HCT116 (cell line): ENCODE results near the gene GRAMD2A. TPM values are rescaled to one million over a fixed set of nuclear protein-coding genes. Genes with fewer than 3 reads are reported as not detected.

ENCODE experiments used
- ATAC-seq: fragments of 200-7000 bp; cut with Tn5 transposase; 2 replicates; pipeline ENCODE4 v1.9.1; 2020; ENCODE audit warnings: mild to moderate bottlenecking, moderate library complexity
- BruUV-seq: library from RNA; stranded (reverse); fragments of 400-500 nt; replicated peaks from 2 replicates; lab custom pipeline; 2021; lab: Mats Ljungman, UMichigan
- CTCF ChIA-PET: fragments of 300-600 bp; sonication (Branson Sonifier 250); formaldehyde crosslinking; loops from one replicate; lab custom pipeline; 2021; ENCODE audit warnings: antibody characterized with exemption; lab: Charles Lee
- POLR2A ChIA-PET: fragments of 300-600, 350-600 bp; sonication (Branson Sonifier 250); formaldehyde crosslinking; loops from one replicate; lab custom pipeline; 2021; ENCODE audit warnings: antibody characterized with exemption; lab: Charles Lee
- RAD21 ChIA-PET, 2 experiments: fragments of 300-600 bp; sonication (Branson Sonifier 250); formaldehyde crosslinking; loops; one replicate each; lab custom pipeline; 2023; ENCODE audit warnings: low total read pairs in 2 of 2; ENCODE audit not compliant: uncharacterized antibody in 2 of 2, unreplicated experiment in 2 of 2, low non-redundant PET in 1 of 2; lab: Charles Lee
- DNase-seq: peaks from one replicate; pipeline ENCODE4 v3.0.0-alpha.2; 2010; ENCODE audit warnings: low read depth, low spot score
- H2AFZ ChIP-seq: fragments of 200-600 bp; shearing (Covaris generic), sonication (generic); 2 replicates; pipeline ENCODE4 v1.6.1; 2017; ENCODE audit warnings: low read depth, mixed run types, mixed read lengths, antibody characterized with exemption, low read length; ENCODE audit not compliant: poor library complexity, severe bottlenecking
- H3K27ac ChIP-seq: 2 replicates; pipeline ENCODE4 v1.5.1; 2012; ENCODE audit warnings: low read depth, low read length
- H3K27me3 ChIP-seq: fragments of 200-600 bp; sonication (generic); 2 replicates; pipeline ENCODE4 v1.6.1; 2016; ENCODE audit warnings: mixed run types, low read length, mixed read lengths; ENCODE audit not compliant: insufficient read depth
- H3K36me3 ChIP-seq, 2 experiments: fragments of 200-500 bp in 1 of 2; fragments of 200-600 bp in 1 of 2; sonication (Bioruptor generic) in 1 of 2; sonication (generic) in 1 of 2; 2 replicates each; pipeline versions ENCODE4 v1.5.1 to v1.6.1; 2014 to 2016; ENCODE audit warnings: low read length in 2 of 2, inconsistent platforms in 1 of 2, mixed read lengths in 1 of 2, mixed run types in 1 of 2; ENCODE audit not compliant: insufficient read depth in 2 of 2, control insufficient read depth in 1 of 2
- H3K4me1 ChIP-seq, 2 experiments: fragments of 200-600 bp in 1 of 2; sonication (generic) in 1 of 2; 2 replicates each; pipeline versions ENCODE4 v1.5.1 to v1.6.1; 2012 to 2017; ENCODE audit warnings: low read length in 2 of 2, inconsistent platforms in 1 of 2, mild to moderate bottlenecking in 1 of 2, mixed read lengths in 1 of 2, mixed run types in 1 of 2, moderate library complexity in 1 of 2; ENCODE audit not compliant: insufficient read depth in 2 of 2, control insufficient read depth in 1 of 2
- H3K4me2 ChIP-seq: fragments of 200-600 bp; sonication (generic); 2 replicates; pipeline ENCODE4 v1.6.1; 2017; ENCODE audit warnings: mixed run types, low read length, mixed read lengths
- H3K4me3 ChIP-seq, 2 experiments: fragments of 200-600 bp in 1 of 2; sonication (generic) in 1 of 2; replicated peaks in 1 of 2; 2 replicates each; pipeline ENCODE4 v1.5.1; 2011 to 2016; ENCODE audit warnings: low read length in 2 of 2, control low read depth in 1 of 2, low read depth in 1 of 2, mild to moderate bottlenecking in 1 of 2, mixed read lengths in 1 of 2, mixed run types in 1 of 2
- H3K79me2 ChIP-seq: fragments of 200-600 bp; sonication (generic); 2 replicates; pipeline ENCODE4 v1.6.1; 2017; ENCODE audit warnings: mild to moderate bottlenecking, mixed run types, low read length, moderate library complexity, mixed read lengths; ENCODE audit not compliant: insufficient read depth
- H3K9ac ChIP-seq: fragments of 200-600 bp; sonication (generic); 2 replicates; pipeline ENCODE4 v1.6.1; 2016; ENCODE audit warnings: low read length, mixed read lengths
- H3K9me2 ChIP-seq: fragments of 200-600 bp; sonication (generic), shearing (Covaris generic); 2 replicates; pipeline ENCODE4 v1.6.1; 2017; ENCODE audit warnings: mixed run types, mild to moderate bottlenecking, moderate library complexity; ENCODE audit not compliant: insufficient read depth
- H3K9me3 ChIP-seq, 2 experiments: fragments of 200-500 bp in 1 of 2; fragments of 200-600 bp in 1 of 2; sonication (Bioruptor generic) in 1 of 2; sonication (generic) in 1 of 2; 2 replicates each; pipeline ENCODE4 v1.6.1; 2014 to 2017; ENCODE audit warnings: low read length in 2 of 2, mixed read lengths in 2 of 2, inconsistent platforms in 1 of 2, low read depth in 1 of 2, mild to moderate bottlenecking in 1 of 2, mixed run types in 1 of 2, moderate library complexity in 1 of 2; ENCODE audit not compliant: control insufficient read depth in 1 of 2, insufficient read depth in 1 of 2
- H4K20me1 ChIP-seq: fragments of 200-600 bp; sonication (generic), shearing (Covaris generic); 2 replicates; pipeline ENCODE4 v1.6.1; 2017; ENCODE audit warnings: mixed run types, mild to moderate bottlenecking, moderate library complexity; ENCODE audit not compliant: insufficient read depth
- CBX3 ChIP-seq: IDR thresholded peaks from 2 replicates; pipeline ENCODE4 v1.6.1; 2012; ENCODE audit warnings: low read depth
- CEBPB ChIP-seq: IDR thresholded peaks from 2 replicates; pipeline ENCODE4 v1.6.1; 2012; ENCODE audit warnings: low read depth
- EGR1 ChIP-seq: IDR thresholded peaks from 2 replicates; pipeline ENCODE4 v1.6.1; 2012; ENCODE audit warnings: low read depth
- POLR2A ChIP-seq: IDR thresholded peaks from 2 replicates; pipeline ENCODE4 v1.7.0; 2011; ENCODE audit warnings: borderline replicate concordance; ENCODE audit not compliant: insufficient read depth, insufficient read length; ENCODE audit errors: extremely low read depth
- POLR2AphosphoS5 ChIP-seq: IDR thresholded peaks from 2 replicates; pipeline ENCODE4 v1.6.1; 2011; ENCODE audit warnings: mild to moderate bottlenecking, low read depth, low read length, moderate library complexity
- RAD21 ChIP-seq: IDR thresholded peaks from 2 replicates; pipeline ENCODE4 v1.6.1; 2012; ENCODE audit warnings: low read depth, mild to moderate bottlenecking
- SIN3A ChIP-seq: IDR thresholded peaks from 2 replicates; pipeline ENCODE4 v1.6.1; 2012; ENCODE audit warnings: low read depth
- SP1 ChIP-seq: IDR thresholded peaks from 2 replicates; pipeline ENCODE4 v1.6.1; 2012; ENCODE audit warnings: low read depth
- SRF ChIP-seq: IDR thresholded peaks from 2 replicates; pipeline ENCODE4 v1.6.1; 2012; ENCODE audit warnings: low read depth
- YY1 ChIP-seq: IDR thresholded peaks from 2 replicates; pipeline ENCODE4 v1.6.1; 2011; ENCODE audit warnings: low read length, low read depth, moderate library complexity, mild to moderate bottlenecking; ENCODE audit not compliant: insufficient replicate concordance; ENCODE audit errors: extremely low read depth
- ZNF274 ChIP-seq: fragments of 200-500 bp; sonication (Bioruptor generic); IDR thresholded peaks from 2 replicates; pipeline ENCODE4 v1.6.1; 2014; ENCODE audit warnings: mild to moderate bottlenecking, low read depth, low read length, inconsistent platforms
- intact Hi-C: fragments of 100-400 bp; cut with micrococcal nuclease; formaldehyde crosslinking; loops from 2 replicates; pipeline ENCODE4 v1.10.0; 2022
- total RNA-seq: library from RNA; stranded (reverse); gene quantifications from one replicate; pipeline ENCODE4 v1.2.1, GENCODE V29; 2021; ENCODE audit not compliant: unreplicated experiment
- TF ChIP-seq, protein P1 (sequence below): IDR thresholded peaks from 2 replicates; pipeline ENCODE4 v1.6.1; 2012
- TF ChIP-seq, protein P2 (sequence below): IDR thresholded peaks from 2 replicates; pipeline ENCODE4 v1.6.1; 2012; ENCODE audit warnings: low read depth
- TF ChIP-seq, protein P3 (sequence below): IDR thresholded peaks from 2 replicates; pipeline ENCODE4 v1.6.1; 2012
- TF ChIP-seq, protein P4 (sequence below): IDR thresholded peaks from 2 replicates; pipeline ENCODE4 v1.6.1; 2011; ENCODE audit warnings: mild to moderate bottlenecking, low read length, moderate library complexity; ENCODE audit not compliant: insufficient replicate concordance; ENCODE audit errors: extremely low read depth
- TF ChIP-seq, protein P5 (sequence below), 3 experiments: fragments of 200-600 bp in 1 of 3; sonication (generic) in 1 of 3; IDR thresholded peaks in 2 of 3; conservative IDR thresholded peaks in 1 of 3; 2 replicates each; pipeline ENCODE4 v1.5.1; 2012 to 2017; ENCODE audit warnings: low read depth in 2 of 3, low read length in 2 of 3, antibody characterized with exemption in 1 of 3, borderline replicate concordance in 1 of 3, control low read depth in 1 of 3, mild to moderate bottlenecking in 1 of 3, mixed read lengths in 1 of 3, mixed run types in 1 of 3, moderate library complexity in 1 of 3; ENCODE audit not compliant: insufficient read depth in 1 of 3

The GRAMD2A gene
- total RNA-seq, 1 experiment from 2014 or later: 8.0 TPM

DNA sequence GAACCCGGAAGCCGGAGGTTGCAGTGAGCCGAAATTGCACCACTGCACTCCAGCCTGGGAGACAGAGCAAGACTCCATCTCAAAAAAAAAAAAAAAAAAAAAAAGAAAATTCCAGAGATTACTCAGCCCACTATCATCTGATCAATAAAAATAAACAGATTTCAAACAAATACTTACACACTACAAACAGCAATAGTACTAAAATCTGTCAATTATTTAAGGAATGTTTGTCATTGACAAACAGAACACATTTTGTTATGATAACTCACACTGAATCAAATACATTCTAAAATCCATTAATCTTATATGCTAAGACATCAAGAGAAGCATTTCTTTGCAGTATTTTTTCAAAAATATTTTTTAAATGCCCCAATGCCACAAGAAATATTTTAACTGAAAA lies 87.2 kb downstream of the GRAMD2A start:
- H3K9me3 ChIP-seq: no peaks in the 10 kb centered on the region
- TF ChIP-seq SIN3A: no peak
- TF ChIP-seq CBX3: no peak
- no peak for TF ChIP-seq POLR2AphosphoS5
- TF ChIP-seq, protein P1, sequence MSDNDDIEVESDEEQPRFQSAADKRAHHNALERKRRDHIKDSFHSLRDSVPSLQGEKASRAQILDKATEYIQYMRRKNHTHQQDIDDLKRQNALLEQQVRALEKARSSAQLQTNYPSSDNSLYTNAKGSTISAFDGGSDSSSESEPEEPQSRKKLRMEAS: no peak
- TF ChIP-seq YY1: no peak
- TF ChIP-seq, protein P2, sequence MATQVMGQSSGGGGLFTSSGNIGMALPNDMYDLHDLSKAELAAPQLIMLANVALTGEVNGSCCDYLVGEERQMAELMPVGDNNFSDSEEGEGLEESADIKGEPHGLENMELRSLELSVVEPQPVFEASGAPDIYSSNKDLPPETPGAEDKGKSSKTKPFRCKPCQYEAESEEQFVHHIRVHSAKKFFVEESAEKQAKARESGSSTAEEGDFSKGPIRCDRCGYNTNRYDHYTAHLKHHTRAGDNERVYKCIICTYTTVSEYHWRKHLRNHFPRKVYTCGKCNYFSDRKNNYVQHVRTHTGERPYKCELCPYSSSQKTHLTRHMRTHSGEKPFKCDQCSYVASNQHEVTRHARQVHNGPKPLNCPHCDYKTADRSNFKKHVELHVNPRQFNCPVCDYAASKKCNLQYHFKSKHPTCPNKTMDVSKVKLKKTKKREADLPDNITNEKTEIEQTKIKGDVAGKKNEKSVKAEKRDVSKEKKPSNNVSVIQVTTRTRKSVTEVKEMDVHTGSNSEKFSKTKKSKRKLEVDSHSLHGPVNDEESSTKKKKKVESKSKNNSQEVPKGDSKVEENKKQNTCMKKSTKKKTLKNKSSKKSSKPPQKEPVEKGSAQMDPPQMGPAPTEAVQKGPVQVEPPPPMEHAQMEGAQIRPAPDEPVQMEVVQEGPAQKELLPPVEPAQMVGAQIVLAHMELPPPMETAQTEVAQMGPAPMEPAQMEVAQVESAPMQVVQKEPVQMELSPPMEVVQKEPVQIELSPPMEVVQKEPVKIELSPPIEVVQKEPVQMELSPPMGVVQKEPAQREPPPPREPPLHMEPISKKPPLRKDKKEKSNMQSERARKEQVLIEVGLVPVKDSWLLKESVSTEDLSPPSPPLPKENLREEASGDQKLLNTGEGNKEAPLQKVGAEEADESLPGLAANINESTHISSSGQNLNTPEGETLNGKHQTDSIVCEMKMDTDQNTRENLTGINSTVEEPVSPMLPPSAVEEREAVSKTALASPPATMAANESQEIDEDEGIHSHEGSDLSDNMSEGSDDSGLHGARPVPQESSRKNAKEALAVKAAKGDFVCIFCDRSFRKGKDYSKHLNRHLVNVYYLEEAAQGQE: no peak
- TF ChIP-seq POLR2A: no peak
- TF ChIP-seq EGR1: no peak
- TF ChIP-seq, protein P3, sequence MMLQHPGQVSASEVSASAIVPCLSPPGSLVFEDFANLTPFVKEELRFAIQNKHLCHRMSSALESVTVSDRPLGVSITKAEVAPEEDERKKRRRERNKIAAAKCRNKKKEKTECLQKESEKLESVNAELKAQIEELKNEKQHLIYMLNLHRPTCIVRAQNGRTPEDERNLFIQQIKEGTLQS: no peak
- TF ChIP-seq, protein P4, sequence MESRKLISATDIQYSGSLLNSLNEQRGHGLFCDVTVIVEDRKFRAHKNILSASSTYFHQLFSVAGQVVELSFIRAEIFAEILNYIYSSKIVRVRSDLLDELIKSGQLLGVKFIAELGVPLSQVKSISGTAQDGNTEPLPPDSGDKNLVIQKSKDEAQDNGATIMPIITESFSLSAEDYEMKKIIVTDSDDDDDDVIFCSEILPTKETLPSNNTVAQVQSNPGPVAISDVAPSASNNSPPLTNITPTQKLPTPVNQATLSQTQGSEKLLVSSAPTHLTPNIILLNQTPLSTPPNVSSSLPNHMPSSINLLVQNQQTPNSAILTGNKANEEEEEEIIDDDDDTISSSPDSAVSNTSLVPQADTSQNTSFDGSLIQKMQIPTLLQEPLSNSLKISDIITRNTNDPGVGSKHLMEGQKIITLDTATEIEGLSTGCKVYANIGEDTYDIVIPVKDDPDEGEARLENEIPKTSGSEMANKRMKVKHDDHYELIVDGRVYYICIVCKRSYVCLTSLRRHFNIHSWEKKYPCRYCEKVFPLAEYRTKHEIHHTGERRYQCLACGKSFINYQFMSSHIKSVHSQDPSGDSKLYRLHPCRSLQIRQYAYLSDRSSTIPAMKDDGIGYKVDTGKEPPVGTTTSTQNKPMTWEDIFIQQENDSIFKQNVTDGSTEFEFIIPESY: no peak
- TF ChIP-seq ZNF274: no peak
- TF ChIP-seq CEBPB: no peak
- TF ChIP-seq, protein P5, sequence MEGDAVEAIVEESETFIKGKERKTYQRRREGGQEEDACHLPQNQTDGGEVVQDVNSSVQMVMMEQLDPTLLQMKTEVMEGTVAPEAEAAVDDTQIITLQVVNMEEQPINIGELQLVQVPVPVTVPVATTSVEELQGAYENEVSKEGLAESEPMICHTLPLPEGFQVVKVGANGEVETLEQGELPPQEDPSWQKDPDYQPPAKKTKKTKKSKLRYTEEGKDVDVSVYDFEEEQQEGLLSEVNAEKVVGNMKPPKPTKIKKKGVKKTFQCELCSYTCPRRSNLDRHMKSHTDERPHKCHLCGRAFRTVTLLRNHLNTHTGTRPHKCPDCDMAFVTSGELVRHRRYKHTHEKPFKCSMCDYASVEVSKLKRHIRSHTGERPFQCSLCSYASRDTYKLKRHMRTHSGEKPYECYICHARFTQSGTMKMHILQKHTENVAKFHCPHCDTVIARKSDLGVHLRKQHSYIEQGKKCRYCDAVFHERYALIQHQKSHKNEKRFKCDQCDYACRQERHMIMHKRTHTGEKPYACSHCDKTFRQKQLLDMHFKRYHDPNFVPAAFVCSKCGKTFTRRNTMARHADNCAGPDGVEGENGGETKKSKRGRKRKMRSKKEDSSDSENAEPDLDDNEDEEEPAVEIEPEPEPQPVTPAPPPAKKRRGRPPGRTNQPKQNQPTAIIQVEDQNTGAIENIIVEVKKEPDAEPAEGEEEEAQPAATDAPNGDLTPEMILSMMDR (IDR thresholded peaks at IDR 0.05 in 2 of 3, conservative IDR thresholded peaks at IDR 0.05 in 1 of 3; ENCODE audit: borderline replicate concordance in 1 of 3, insufficient read depth in 1 of 3, low read depth in 2 of 3, low read length in 2 of 3): no peak
- TF ChIP-seq SP1: no peak
- TF ChIP-seq RAD21: no peak
- TF ChIP-seq SRF: no peak
- ATAC-seq (no peak), DNase-seq (no peak)
- peaks cover 42% of the 10 kb centered on the region for H3K79me2 ChIP-seq
- POLR2A ChIA-PET: no interaction called here
- no peak overlapping the region for H3K27ac ChIP-seq
- H3K4me2 ChIP-seq: no peak overlapping the region
- RAD21 ChIA-PET: no interaction called here
- H3K4me3 ChIP-seq: no peak overlapping the region
- no peaks in the 10 kb centered on the region for H3K9me2 ChIP-seq
- BruUV-seq: no TSS peak
- H3K27me3 ChIP-seq: no peaks in the 10 kb centered on the region
- H4K20me1 ChIP-seq: no peaks in the 10 kb centered on the region
- intact Hi-C loops: no loop called here
- H3K9ac ChIP-seq: no peak overlapping the region
- peaks cover 0 to 4% of the 10 kb centered on the region in 2 experiments; a peak in 2 of 4 replicates for H3K4me1 ChIP-seq
- no peak overlapping the region for H2AFZ ChIP-seq
- H3K36me3 ChIP-seq: no peaks in the 10 kb centered on the region
- CTCF ChIA-PET: no interaction called here
